NCI-H446 (cell line): ENCODE results near the gene KDM5B.
"Not testable (repeated sequence)": the region's sequence is repeated elsewhere in the genome, so short reads cannot be mapped to it uniquely, and the experiment has no call there.

Experiments used
- DNase-seq, 2 experiments: peaks; one replicate each; lab custom pipeline; 2025; lab: John Stamatoyannopoulos, UW

Gene KDM5B

GRCh38 chr1:202812176-202813026 lies 4.2 kb upstream of the KDM5B start:
- DNase-seq, result no peak

- no peak for DNase-seq
These were observed 3.3 kb upstream of the KDM5B start for GRCh38 chr1:202811296-202812175.

GRCh38 chr1:202810615-202811295 lies 2.5 kb upstream of the KDM5B start, which contains the start of gene PCAT6:
Gene PCAT6 (plus strand): TSS chr1:202810954.
- peak; percentile 89 to 96 for DNase-seq

GRCh38 chr1:202810193-202810614 lies 2.0 kb upstream of the KDM5B start:
- DNase-seq, result no peak

- DNase-seq, result no peak
These were observed 1.5 kb upstream of the KDM5B start for GRCh38 chr1:202809597-202810159.

GRCh38 chr1:202807451-202807925 lies 733 bp downstream of the KDM5B start:
- DNase-seq, result peak in 1 of 2 experiments; percentile 11

GRCh38 chr1:202806845-202807450 lies 1.3 kb downstream of the KDM5B start:
- DNase-seq, result peak in 1 of 2 experiments; percentile 39

GRCh38 chr1:202805886-202806844 lies 2.1 kb downstream of the KDM5B start:
- DNase-seq, result no peak

- DNase-seq, result no peak
These were observed 4.1 kb downstream of the KDM5B start for GRCh38 chr1:202804126-202804525.

GRCh38 chr1:202802998-202803932 lies 5.0 kb downstream of the KDM5B start:
- DNase-seq, result no peak

GRCh38 chr1:202802034-202802433 lies 6.2 kb downstream of the KDM5B start:
- no peak for DNase-seq

GRCh38 chr1:202801175-202801574 lies 7.0 kb downstream of the KDM5B start:
- DNase-seq, result no peak

- DNase-seq, result no peak
These were observed 7.5 kb downstream of the KDM5B start for GRCh38 chr1:202800742-202801141.

GRCh38 chr1:202798792-202799331 lies 9.4 kb downstream of the KDM5B start:
- DNase-seq, result no peak

GRCh38 chr1:202798260-202798659 lies 10.0 kb downstream of the KDM5B start:
- no peak for DNase-seq

GRCh38 chr1:202796670-202797069 lies 11.6 kb downstream of the KDM5B start:
- no peak for DNase-seq

GRCh38 chr1:202794931-202795330 lies 13.3 kb downstream of the KDM5B start:
- not testable (repeated sequence) for DNase-seq

GRCh38 chr1:202794051-202794740 lies 14.0 kb downstream of the KDM5B start:
- no peak for DNase-seq
